ENCODE measurements around the gene TSGA10IP. TPM values are rescaled to one million over a fixed set of nuclear protein-coding genes. Genes with fewer than 3 reads are reported as not detected.

Gene TSGA10IP
- total RNA-seq, 1 experiment from 2014 or later, result not detected

- ATAC-seq, result 0 out of 2 replicates have a peak, but pooled peaks have one; percentile 9
These were observed 36.9 kb downstream of the TSGA10IP start for GRCh38 chr11:65981972-65982823.

More at GRCh38 chr11:65981972-65982823, 36.9 kb downstream of the TSGA10IP start:
- TF ChIP-seq ATF3 (IDR thresholded peaks at IDR 0.05) (no peak), CBX3 (IDR thresholded peaks at IDR 0.05; ENCODE audit: low read depth) (no peak), FOSL1 (IDR thresholded peaks at IDR 0.05; ENCODE audit: low read depth) (no peak), EZH2 (IDR thresholded peaks at IDR 0.05) (no peak), SP1 (IDR thresholded peaks at IDR 0.05; ENCODE audit: low read depth) (no peak), REST (IDR thresholded peaks at IDR 0.05; ENCODE audit: low read depth) (no peak), CTCF (IDR thresholded peaks at IDR 0.05 in 2 of 3, conservative IDR thresholded peaks at IDR 0.05 in 1 of 3; ENCODE audit: borderline replicate concordance in 1 of 3, insufficient read depth in 1 of 3, low read depth in 2 of 3, low read length in 2 of 3) (no peak), ELF1 (IDR thresholded peaks at IDR 0.05; ENCODE audit: borderline replicate concordance, low read depth) (no peak), EGR1 (IDR thresholded peaks at IDR 0.05; ENCODE audit: low read depth) (no peak), EZH2phosphoT487 (IDR thresholded peaks at IDR 0.05; ENCODE audit: borderline replicate concordance) (no peak), YY1 (IDR thresholded peaks at IDR 0.05; ENCODE audit: extremely low read depth, insufficient replicate concordance, low read depth, low read length) (no peak), RAD21 (IDR thresholded peaks at IDR 0.05; ENCODE audit: low read depth) (no peak), CEBPB (IDR thresholded peaks at IDR 0.05; ENCODE audit: low read depth) (no peak), SRF (IDR thresholded peaks at IDR 0.05; ENCODE audit: low read depth) (no peak), POLR2A (IDR thresholded peaks at IDR 0.05; ENCODE audit: borderline replicate concordance, extremely low read depth, insufficient read depth, insufficient read length) (no peak), SIN3A (IDR thresholded peaks at IDR 0.05; ENCODE audit: low read depth) (no peak), POLR2AphosphoS5 (IDR thresholded peaks at IDR 0.05; ENCODE audit: low read depth, low read length) (no peak)
- no TSS peak for BruUV-seq (replicated peaks)
- CTCF ChIA-PET, result no interaction called here
- Histone ChIP-seq H4K20me1 (ENCODE audit: insufficient read depth) (no peaks in the 10 kb centered on the region), H3K4me3 (replicated peaks in 1 of 2; ENCODE audit: low read depth in 1 of 2, low read length in 2 of 2) (no peak overlapping the region), H3K4me1 (ENCODE audit: control insufficient read depth in 1 of 2, insufficient read depth in 2 of 2, low read length in 2 of 2) (no peaks in the 10 kb centered on the region), H3K27me3 (ENCODE audit: insufficient read depth, low read length) (no peaks in the 10 kb centered on the region), H3K9me2 (ENCODE audit: insufficient read depth) (no peaks in the 10 kb centered on the region), H3K36me3 (ENCODE audit: control insufficient read depth in 1 of 2, insufficient read depth in 2 of 2, low read length in 2 of 2) (peaks cover 0 to 4% of the 10 kb centered on the region in 2 experiments; a peak in 1 of 4 replicates), H3K27ac (ENCODE audit: low read depth, low read length) (no peak overlapping the region), H2AFZ (ENCODE audit: low read depth, low read length, poor library complexity, severe bottlenecking) (no peak overlapping the region), H3K79me2 (ENCODE audit: insufficient read depth, low read length) (no peaks in the 10 kb centered on the region), H3K9me3 (ENCODE audit: control insufficient read depth in 1 of 2, insufficient read depth in 1 of 2, low read depth in 1 of 2, low read length in 2 of 2) (no peaks in the 10 kb centered on the region), H3K4me2 (ENCODE audit: low read length) (no peak overlapping the region), H3K9ac (ENCODE audit: low read length) (no peak overlapping the region)
- intact Hi-C loops (cut with micrococcal nuclease), result no loop called here
- DNase-seq (ENCODE audit: low read depth, low spot score), result no peak
- POLR2A ChIA-PET, result no interaction called here
- RAD21 ChIA-PET (ENCODE audit: low non-redundant PET in 1 of 2, low total read pairs in 2 of 2, uncharacterized antibody in 2 of 2, unreplicated experiment in 2 of 2), result no interaction called here
